Adrenal gland (tissue), 5 donors: ENCODE measurements around the gene AIF1L.

Experiments
- CTCF ChIP-seq, 6 experiments: fragments of 450-650 bp in 4 of 6; fragments of 200-600 bp in 2 of 6; sonication (generic) in 1 of 6; IDR thresholded peaks; 1 replicate in 5 of 6; 2 replicates in 1 of 6; pipeline versions ENCODE4 v1.5.1 to v1.8.0; 2016 to 2021; ENCODE audit warnings: antibody characterized with exemption in 6 of 6, mild to moderate bottlenecking in 2 of 6, moderate library complexity in 1 of 6
- POLR2A ChIP-seq, 2 donors: fragments of 450-650 bp; IDR thresholded peaks; one replicate each; pipeline ENCODE4 v1.6.1; 2017; ENCODE audit warnings: antibody characterized with exemption in 2 of 2, mild to moderate bottlenecking in 2 of 2, moderate library complexity in 1 of 2
- donor health status: DM: no; HTN: no; CAD: no.

- TF ChIP-seq CTCF (IDR thresholded peaks at IDR 0.05), result no peak
- TF ChIP-seq POLR2A (IDR thresholded peaks at IDR 0.05), result no peak
Measured at GRCh38 chr9:131140112-131140511, 43.8 kb downstream of the AIF1L start.
